ENCODE measurements around the gene SMYD2. TPM values are rescaled to one million over a fixed set of nuclear protein-coding genes. Genes with fewer than 3 reads are reported as not detected.

SMYD2 gene
- total and polyA plus RNA-seq, 5 donors from 2014 or later, result 30.9 to 52.3 (median 46.4) TPM

DNA sequence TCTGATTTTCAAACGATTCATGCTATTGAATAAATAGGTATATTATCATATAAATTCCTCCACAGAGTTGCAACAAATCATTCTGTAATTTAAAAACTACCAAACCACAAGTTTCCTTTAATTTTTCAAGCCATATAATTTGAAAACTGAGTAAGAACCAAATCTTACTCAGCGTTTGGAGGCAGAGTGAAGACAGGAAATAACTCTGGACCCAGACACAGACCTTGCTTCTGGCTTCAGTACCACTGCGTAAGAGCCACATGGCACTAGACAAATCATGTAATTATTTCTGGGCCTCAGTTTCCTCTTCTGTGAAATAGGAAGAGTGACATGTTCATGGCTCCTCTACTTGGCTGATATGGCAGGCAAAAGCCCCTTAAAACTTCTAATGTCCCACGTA, 82.4 kb downstream of the SMYD2 start:
- no peaks in the 10 kb centered on the region for H3K36me3 Mint-ChIP-seq
- H3K4me1 Mint-ChIP-seq, result no peaks in the 10 kb centered on the region
- H3K4me1 ChIP-seq (ENCODE audit: control insufficient read depth, insufficient read depth, low read length, poor library complexity, severe bottlenecking), result no peaks in the 10 kb centered on the region
- H3K9me3 Mint-ChIP-seq, result peaks cover 0 to 2% (median 0%) of the 10 kb centered on the region in 7 donors
- H3K36me3 ChIP-seq (ENCODE audit: control insufficient read depth, insufficient read depth, low read length), result no peaks in the 10 kb centered on the region
- ATAC-seq (ENCODE audit: low read depth in 2 of 2) (no peak), DNase-seq (no peak)
- no peak overlapping the region for H3K4me3 Mint-ChIP-seq
- no peaks in the 10 kb centered on the region for H3K9me3 ChIP-seq (ENCODE audit: control insufficient read depth in 2 of 2, low read length in 2 of 2)
- H3K27me3 ChIP-seq (ENCODE audit: control insufficient read depth, insufficient read depth, low read length), result peaks cover 2% of the 10 kb centered on the region
- no peak overlapping the region for H3K27ac Mint-ChIP-seq
- H3K27ac ChIP-seq (ENCODE audit: insufficient read depth, low read length, poor library complexity, severe bottlenecking), result no peak overlapping the region
- H3K4me3 ChIP-seq (ENCODE audit: low read depth, low read length), result no peak overlapping the region
- peaks cover 6% of the 10 kb centered on the region for H3K27me3 Mint-ChIP-seq

DNA sequence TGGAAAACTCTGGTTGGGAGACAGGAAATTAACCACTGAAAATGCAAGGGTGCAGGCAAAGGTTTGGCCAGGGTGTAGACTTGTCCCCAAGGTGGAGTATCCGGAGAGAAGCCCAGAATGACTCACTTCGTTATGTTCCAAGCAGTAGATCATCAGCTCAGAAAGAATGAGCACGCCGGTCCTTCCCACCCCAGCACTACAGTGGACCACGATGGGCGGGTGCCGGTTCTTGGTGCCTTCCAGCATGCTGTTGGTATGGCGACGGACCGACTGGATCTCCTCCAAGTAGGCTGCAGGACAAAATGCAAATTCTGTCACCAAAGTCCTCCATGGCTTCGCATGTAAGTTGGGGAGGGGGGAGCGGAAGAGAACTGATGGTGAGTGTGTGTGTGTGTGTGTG, 83.4 kb downstream of the SMYD2 start:
- no peak for DNase-seq
- Histone ChIP-seq H3K27me3 (ENCODE audit: control insufficient read depth, insufficient read depth, low read length) (peaks cover 2% of the 10 kb centered on the region), H3K9me3 (ENCODE audit: control insufficient read depth in 2 of 2, low read length in 2 of 2) (no peaks in the 10 kb centered on the region), H3K36me3 (ENCODE audit: control insufficient read depth, insufficient read depth, low read length) (no peaks in the 10 kb centered on the region), H3K27ac (ENCODE audit: insufficient read depth, low read length, poor library complexity, severe bottlenecking) (no peak overlapping the region), H3K4me3 (ENCODE audit: low read depth, low read length) (no peak overlapping the region), H3K4me1 (ENCODE audit: control insufficient read depth, insufficient read depth, low read length, poor library complexity, severe bottlenecking) (no peaks in the 10 kb centered on the region)
- H3K27me3 Mint-ChIP-seq, result peaks cover 4% of the 10 kb centered on the region
- no peak overlapping the region for H3K27ac Mint-ChIP-seq
- no peak for ATAC-seq (ENCODE audit: low read depth in 2 of 2)
- no peak overlapping the region for H3K4me3 Mint-ChIP-seq
- no peaks in the 10 kb centered on the region for H3K36me3 Mint-ChIP-seq
- H3K9me3 Mint-ChIP-seq, result peaks cover 0 to 2% (median 0%) of the 10 kb centered on the region in 7 donors
- H3K4me1 Mint-ChIP-seq, result no peaks in the 10 kb centered on the region

DNA sequence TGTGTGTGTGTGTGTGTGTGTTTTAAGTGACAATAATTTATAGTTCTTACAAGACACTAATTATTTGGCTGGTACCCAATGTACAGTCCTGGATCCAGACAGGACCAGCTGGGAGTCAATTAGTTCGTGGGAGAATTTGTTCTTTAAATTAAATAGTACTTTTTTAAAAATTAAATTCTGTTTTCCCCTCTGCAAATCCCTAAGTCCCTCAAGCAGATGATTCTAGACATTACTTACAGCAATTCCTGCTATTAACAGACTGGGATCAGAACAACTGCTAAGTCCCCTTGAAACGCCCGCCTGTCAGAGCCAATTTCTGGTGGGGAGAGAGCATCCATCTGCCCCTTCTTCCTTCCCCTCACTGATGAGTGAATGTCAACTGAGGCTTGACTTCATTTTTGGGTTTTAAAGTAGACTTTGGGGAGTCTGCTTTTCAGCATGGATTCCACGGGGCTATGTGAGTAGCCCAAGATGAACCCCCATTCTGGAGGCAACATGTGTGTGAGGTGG, 83.9 kb downstream of the SMYD2 start:
- no peak for DNase-seq
- H3K36me3 ChIP-seq (ENCODE audit: control insufficient read depth, insufficient read depth, low read length), result no peaks in the 10 kb centered on the region
- Mint-ChIP-seq H3K27me3 (peaks cover 4% of the 10 kb centered on the region), H3K4me3 (no peak overlapping the region), H3K27ac (no peak overlapping the region), H3K9me3 (peaks cover 0 to 4% (median 0%) of the 10 kb centered on the region in 7 donors), H3K4me1 (no peaks in the 10 kb centered on the region), H3K36me3 (no peaks in the 10 kb centered on the region)
- H3K27ac ChIP-seq (ENCODE audit: insufficient read depth, low read length, poor library complexity, severe bottlenecking), result no peak overlapping the region
- peaks cover 2% of the 10 kb centered on the region for H3K27me3 ChIP-seq (ENCODE audit: control insufficient read depth, insufficient read depth, low read length)
- no peaks in the 10 kb centered on the region for H3K9me3 ChIP-seq (ENCODE audit: control insufficient read depth in 2 of 2, low read length in 2 of 2)
- H3K4me3 ChIP-seq (ENCODE audit: low read depth, low read length), result no peak overlapping the region
- ATAC-seq (ENCODE audit: low read depth in 2 of 2), result no peak
- H3K4me1 ChIP-seq (ENCODE audit: control insufficient read depth, insufficient read depth, low read length, poor library complexity, severe bottlenecking), result no peaks in the 10 kb centered on the region

DNA sequence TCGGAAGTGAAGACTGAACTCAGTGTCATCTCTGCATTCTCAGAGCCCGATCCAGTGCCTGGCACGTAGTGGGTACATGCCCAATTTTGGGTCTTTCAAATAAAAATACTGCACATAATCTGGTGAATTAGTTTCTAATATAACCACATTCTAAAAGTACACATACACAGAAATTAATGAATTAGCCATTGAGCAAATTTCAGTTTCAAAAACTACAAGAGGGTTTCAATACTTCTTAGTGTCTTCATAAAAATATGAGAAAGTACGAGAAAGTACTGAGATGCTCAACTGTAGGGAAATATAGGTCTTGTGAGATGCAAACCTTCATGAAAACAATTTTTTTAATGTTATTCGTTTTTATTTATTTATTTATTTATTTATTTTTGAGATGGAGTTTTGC, 86.9 kb downstream of the SMYD2 start:
- no peak overlapping the region for H3K27ac Mint-ChIP-seq
- H3K27ac ChIP-seq (ENCODE audit: insufficient read depth, low read length, poor library complexity, severe bottlenecking), result no peak overlapping the region
- no peaks in the 10 kb centered on the region for H3K9me3 ChIP-seq (ENCODE audit: control insufficient read depth in 2 of 2, low read length in 2 of 2)
- H3K4me3 ChIP-seq (ENCODE audit: low read depth, low read length), result no peak overlapping the region
- DNase-seq (no peak), ATAC-seq (ENCODE audit: low read depth in 2 of 2) (no peak)
- no peaks in the 10 kb centered on the region for H3K27me3 ChIP-seq (ENCODE audit: control insufficient read depth, insufficient read depth, low read length)
- no peaks in the 10 kb centered on the region for H3K36me3 Mint-ChIP-seq
- H3K4me1 Mint-ChIP-seq, result no peaks in the 10 kb centered on the region
- no peaks in the 10 kb centered on the region for H3K4me1 ChIP-seq (ENCODE audit: control insufficient read depth, insufficient read depth, low read length, poor library complexity, severe bottlenecking)
- H3K4me3 Mint-ChIP-seq, result no peak overlapping the region
- peaks cover 0 to 2% (median 0%) of the 10 kb centered on the region in 7 donors for H3K9me3 Mint-ChIP-seq
- peaks cover 10% of the 10 kb centered on the region for H3K27me3 Mint-ChIP-seq
- H3K36me3 ChIP-seq (ENCODE audit: control insufficient read depth, insufficient read depth, low read length), result no peaks in the 10 kb centered on the region

DNA sequence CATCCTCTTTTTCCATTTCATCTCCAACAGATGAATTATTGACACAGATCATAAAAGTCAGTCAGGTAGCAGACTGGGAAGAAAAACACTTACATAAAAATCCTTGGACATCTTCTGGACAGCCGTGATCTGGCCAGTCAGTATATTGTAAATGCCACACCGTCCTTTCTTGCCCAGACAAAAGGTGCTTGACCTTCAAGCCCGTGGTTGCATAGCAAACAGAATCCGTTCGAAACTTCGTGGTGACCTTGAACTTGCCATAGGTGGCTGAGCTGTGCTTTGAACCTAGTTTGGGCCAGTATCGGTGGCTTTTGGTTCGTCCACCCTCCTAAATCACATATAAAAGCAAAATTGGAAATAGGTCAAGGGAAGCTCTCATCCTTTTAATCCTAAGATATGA, 88.4 kb downstream of the SMYD2 start:
- no peak for ATAC-seq (ENCODE audit: low read depth in 2 of 2)

DNA sequence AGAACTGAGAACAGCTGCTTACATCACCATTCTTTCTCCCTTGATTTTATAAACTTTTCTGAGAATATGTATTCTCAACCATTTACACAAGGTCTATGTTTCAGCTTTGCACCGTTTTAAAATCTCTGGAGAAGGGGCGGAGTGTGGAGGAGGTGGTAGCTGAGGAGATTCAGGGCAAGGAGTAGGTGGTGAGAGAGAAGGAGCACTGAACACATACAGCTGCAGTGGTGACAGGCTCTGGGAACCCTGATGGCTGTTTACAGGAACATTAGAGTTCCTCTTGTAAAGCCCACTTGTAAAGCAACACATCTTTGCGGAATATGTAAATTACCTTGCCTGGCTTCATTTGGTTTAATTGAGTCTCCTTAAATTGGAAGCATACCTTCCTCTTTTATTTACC, 89.7 kb downstream of the SMYD2 start:
- Mint-ChIP-seq H3K36me3 (no peaks in the 10 kb centered on the region), H3K27ac (no peak overlapping the region), H3K9me3 (peaks cover 0 to 2% (median 0%) of the 10 kb centered on the region in 7 donors)

More for the DNA sequence above, 88.4 kb downstream of the SMYD2 start:
- peaks cover 10% of the 10 kb centered on the region for H3K27me3 Mint-ChIP-seq
- Histone ChIP-seq H3K36me3 (ENCODE audit: control insufficient read depth, insufficient read depth, low read length) (no peaks in the 10 kb centered on the region), H3K4me1 (ENCODE audit: control insufficient read depth, insufficient read depth, low read length, poor library complexity, severe bottlenecking) (no peaks in the 10 kb centered on the region), H3K4me3 (ENCODE audit: low read depth, low read length) (no peak overlapping the region), H3K27me3 (ENCODE audit: control insufficient read depth, insufficient read depth, low read length) (no peaks in the 10 kb centered on the region), H3K27ac (ENCODE audit: insufficient read depth, low read length, poor library complexity, severe bottlenecking) (no peak overlapping the region), H3K9me3 (ENCODE audit: control insufficient read depth in 2 of 2, low read length in 2 of 2) (no peaks in the 10 kb centered on the region)
- no peaks in the 10 kb centered on the region for H3K36me3 Mint-ChIP-seq
- H3K4me3 Mint-ChIP-seq, result no peak overlapping the region
- DNase-seq, result no peak
- peaks cover 0 to 2% (median 0%) of the 10 kb centered on the region in 7 donors for H3K9me3 Mint-ChIP-seq
- no peak overlapping the region for H3K27ac Mint-ChIP-seq
- no peaks in the 10 kb centered on the region for H3K4me1 Mint-ChIP-seq

DNA sequence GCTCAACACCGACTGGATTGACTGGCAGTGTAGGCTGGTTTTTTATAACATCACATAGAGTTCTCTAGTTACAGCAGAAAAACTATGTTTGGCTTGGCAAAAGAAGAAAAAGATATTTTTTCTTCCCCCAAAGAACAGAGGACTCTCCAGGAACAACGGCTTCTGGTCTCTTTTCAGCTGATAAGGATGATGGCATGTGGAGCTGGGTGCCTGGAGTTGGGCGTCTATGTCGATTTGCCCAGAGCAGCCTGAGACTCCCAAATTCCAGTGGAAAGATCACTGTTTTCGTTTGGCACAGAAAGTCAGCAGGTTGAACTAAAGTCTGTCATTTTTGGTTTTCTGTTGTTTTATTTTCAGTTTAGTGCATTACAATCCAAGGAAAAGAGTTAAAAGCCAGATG, 91.1 kb downstream of the SMYD2 start:
- H3K4me3 ChIP-seq (ENCODE audit: low read depth, low read length), result no peak overlapping the region

More for the DNA sequence above, 89.7 kb downstream of the SMYD2 start:
- no peak for ATAC-seq (ENCODE audit: low read depth in 2 of 2)
- Histone ChIP-seq H3K4me1 (ENCODE audit: control insufficient read depth, insufficient read depth, low read length, poor library complexity, severe bottlenecking) (no peaks in the 10 kb centered on the region), H3K27ac (ENCODE audit: insufficient read depth, low read length, poor library complexity, severe bottlenecking) (no peak overlapping the region), H3K27me3 (ENCODE audit: control insufficient read depth, insufficient read depth, low read length) (no peaks in the 10 kb centered on the region), H3K9me3 (ENCODE audit: control insufficient read depth in 2 of 2, low read length in 2 of 2) (no peaks in the 10 kb centered on the region), H3K36me3 (ENCODE audit: control insufficient read depth, insufficient read depth, low read length) (no peaks in the 10 kb centered on the region), H3K4me3 (ENCODE audit: low read depth, low read length) (no peak overlapping the region)
- Mint-ChIP-seq H3K4me3 (no peak overlapping the region), H3K27me3 (peaks cover 10% of the 10 kb centered on the region), H3K4me1 (no peaks in the 10 kb centered on the region)
- DNase-seq, result no peak

DNA sequence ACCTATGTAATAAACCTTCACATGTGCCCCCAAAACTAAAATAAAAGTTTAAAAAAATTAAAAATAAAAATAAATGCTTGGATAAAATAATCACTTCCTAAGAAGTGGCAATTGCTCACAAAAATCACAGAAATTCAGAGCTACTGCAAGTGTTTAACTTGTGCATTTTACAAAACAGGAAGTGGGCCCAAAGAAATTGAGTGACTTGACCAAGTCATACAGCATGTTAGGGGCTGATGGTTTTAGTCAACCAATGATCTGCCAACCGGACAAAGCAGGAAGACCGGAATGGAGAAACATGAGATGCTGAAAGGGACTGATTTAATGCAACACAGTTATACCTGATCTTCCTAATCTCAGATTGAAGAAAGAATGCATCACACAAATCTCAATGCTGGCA, 96.5 kb downstream of the SMYD2 start:
- Histone ChIP-seq H3K4me1 (ENCODE audit: control insufficient read depth, insufficient read depth, low read length, poor library complexity, severe bottlenecking) (no peaks in the 10 kb centered on the region), H3K9me3 (ENCODE audit: control insufficient read depth in 2 of 2, low read length in 2 of 2) (no peaks in the 10 kb centered on the region), H3K27me3 (ENCODE audit: control insufficient read depth, insufficient read depth, low read length) (no peaks in the 10 kb centered on the region), H3K27ac (ENCODE audit: insufficient read depth, low read length, poor library complexity, severe bottlenecking) (no peak overlapping the region), H3K36me3 (ENCODE audit: control insufficient read depth, insufficient read depth, low read length) (no peaks in the 10 kb centered on the region), H3K4me3 (ENCODE audit: low read depth, low read length) (no peak overlapping the region)
- Mint-ChIP-seq H3K36me3 (no peaks in the 10 kb centered on the region), H3K27me3 (no peaks in the 10 kb centered on the region), H3K4me1 (no peaks in the 10 kb centered on the region), H3K27ac (no peak overlapping the region), H3K4me3 (no peak overlapping the region), H3K9me3 (no peaks in the 10 kb centered on the region)
- ATAC-seq (ENCODE audit: low read depth in 2 of 2) (no peak), DNase-seq (no peak)

More for the DNA sequence above, 91.1 kb downstream of the SMYD2 start:
- Mint-ChIP-seq H3K36me3 (no peaks in the 10 kb centered on the region), H3K4me3 (no peak overlapping the region), H3K9me3 (peaks cover 0 to 2% (median 0%) of the 10 kb centered on the region in 7 donors), H3K27me3 (peaks cover 6% of the 10 kb centered on the region), H3K27ac (peak overlapping the region in 1 of 3 donors; percentile 50), H3K4me1 (no peaks in the 10 kb centered on the region)
- Histone ChIP-seq H3K4me1 (ENCODE audit: control insufficient read depth, insufficient read depth, low read length, poor library complexity, severe bottlenecking) (no peaks in the 10 kb centered on the region), H3K27ac (ENCODE audit: insufficient read depth, low read length, poor library complexity, severe bottlenecking) (no peak overlapping the region), H3K9me3 (ENCODE audit: control insufficient read depth in 2 of 2, low read length in 2 of 2) (no peaks in the 10 kb centered on the region), H3K36me3 (ENCODE audit: control insufficient read depth, insufficient read depth, low read length) (no peaks in the 10 kb centered on the region), H3K27me3 (ENCODE audit: control insufficient read depth, insufficient read depth, low read length) (no peaks in the 10 kb centered on the region)
- DNase-seq (no peak), ATAC-seq (ENCODE audit: low read depth in 2 of 2) (no peak)

Measured in CD4-positive, CD25-positive, alpha-beta regulatory T cell (primary cell).